GM19438 (cell line): Measurements from ENCODE around the gene MAL.

Source experiments
- ATAC-seq: cut with Tn5 transposase; IDR thresholded peaks from one replicate; pipeline ENCODE4 v1.9.1; 2021; ENCODE audit warnings: low read depth; ENCODE audit not compliant: unreplicated experiment

MAL gene

DNA sequence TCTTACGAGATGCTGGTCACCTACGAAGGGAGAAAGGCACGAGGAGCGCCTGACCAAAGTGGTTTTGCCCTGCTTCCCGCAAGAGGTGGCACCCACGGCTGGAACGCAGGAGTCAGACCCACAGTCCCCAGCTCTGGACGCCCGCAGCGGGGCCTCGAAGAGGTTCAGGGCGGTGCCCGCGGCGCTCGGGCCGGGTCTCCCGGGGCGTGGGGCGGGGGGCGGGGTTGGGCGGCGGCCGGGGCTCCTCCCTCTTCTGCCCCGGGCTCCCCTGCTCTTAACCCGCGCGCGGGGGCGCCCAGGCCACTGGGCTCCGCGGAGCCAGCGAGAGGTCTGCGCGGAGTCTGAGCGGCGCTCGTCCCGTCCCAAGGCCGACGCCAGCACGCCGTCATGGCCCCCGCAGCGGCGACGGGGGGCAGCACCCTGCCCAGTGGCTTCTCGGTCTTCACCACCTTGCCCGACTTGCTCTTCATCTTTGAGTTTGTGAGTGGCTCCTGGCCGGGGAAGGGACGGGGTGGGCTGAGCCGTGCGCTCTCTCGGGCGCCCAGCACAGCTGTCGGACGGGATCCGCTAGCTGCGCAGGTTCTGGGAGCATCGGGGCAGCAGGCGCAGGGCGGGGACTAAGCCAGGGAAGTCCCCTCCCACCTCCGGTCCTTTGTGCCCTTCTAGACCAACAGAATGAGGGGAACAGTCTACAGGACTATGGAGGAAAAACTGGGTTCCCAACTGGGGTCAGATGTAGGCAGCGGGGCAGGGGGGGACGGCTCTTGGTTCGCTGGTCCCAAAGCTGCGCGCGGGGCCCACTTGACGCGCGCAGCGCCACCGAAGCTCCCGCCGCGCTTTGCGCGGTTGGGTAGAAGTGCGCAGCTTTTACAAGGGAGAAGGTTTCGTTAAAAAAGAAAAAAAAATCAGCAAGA lies at the start of gene MAL:
Gene MAL, plus strand, starts transcription at position 303 of the 914 bp plus-strand sequence. Its CDS starts 85 bp downstream, at position 388.
- peak; percentile 51 for ATAC-seq

GRCh38 chr2:94977826-94978225 lies 47.7 kb upstream of the MAL start:
- no peak for ATAC-seq

GRCh38 chr2:94978917-94979316 lies 46.6 kb upstream of the MAL start:
- no peak for ATAC-seq

- no peak for ATAC-seq
These were observed 45.8 kb upstream of the MAL start for GRCh38 chr2:94979406-94980375.

- ATAC-seq: no peak
These were observed 45.1 kb upstream of the MAL start for GRCh38 chr2:94980406-94980805.

DNA sequence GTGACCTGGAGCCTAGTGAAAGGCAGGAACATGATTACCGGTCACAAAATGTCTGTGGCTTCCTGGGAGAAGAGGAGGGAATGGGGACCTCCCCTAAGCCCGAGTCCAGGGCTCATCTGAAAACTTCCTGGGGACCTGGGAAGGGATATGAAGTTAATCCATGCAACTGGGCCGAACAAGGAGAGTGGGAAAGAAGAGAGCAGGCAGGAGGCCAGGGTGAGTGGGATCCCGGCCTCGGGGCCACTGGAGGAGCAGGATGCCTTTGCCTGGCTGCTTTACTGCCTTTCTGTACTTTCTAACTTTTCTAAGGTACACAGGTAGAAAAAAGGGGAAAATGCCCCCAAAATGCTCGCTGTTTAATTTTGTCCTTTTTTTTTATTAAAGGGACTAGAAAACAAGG lies 43.4 kb upstream of the MAL start:
- ATAC-seq: no peak

DNA sequence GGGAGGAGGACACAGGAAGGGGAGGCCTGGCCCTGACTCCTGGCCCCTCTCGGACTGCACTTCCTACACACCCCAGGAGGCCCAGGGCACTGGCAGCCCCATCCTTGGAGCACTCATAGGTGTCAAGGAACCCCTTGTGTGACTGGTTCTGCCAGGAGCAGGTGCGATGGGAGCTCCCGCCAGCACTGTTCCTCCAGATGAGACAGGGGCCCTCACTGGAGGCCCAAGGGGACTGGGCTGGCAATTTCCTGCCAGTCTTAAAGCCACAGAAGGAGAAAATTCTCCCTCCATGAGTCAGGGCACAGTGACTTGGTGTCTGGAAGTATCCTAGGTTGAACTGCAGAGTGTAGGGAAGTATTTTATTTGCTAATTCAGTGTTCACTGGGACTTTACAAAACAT lies 42.8 kb upstream of the MAL start:
- no peak for ATAC-seq

GRCh38 chr2:94984964-94985575 lies 40.4 kb upstream of the MAL start:
- ATAC-seq: no peak

DNA sequence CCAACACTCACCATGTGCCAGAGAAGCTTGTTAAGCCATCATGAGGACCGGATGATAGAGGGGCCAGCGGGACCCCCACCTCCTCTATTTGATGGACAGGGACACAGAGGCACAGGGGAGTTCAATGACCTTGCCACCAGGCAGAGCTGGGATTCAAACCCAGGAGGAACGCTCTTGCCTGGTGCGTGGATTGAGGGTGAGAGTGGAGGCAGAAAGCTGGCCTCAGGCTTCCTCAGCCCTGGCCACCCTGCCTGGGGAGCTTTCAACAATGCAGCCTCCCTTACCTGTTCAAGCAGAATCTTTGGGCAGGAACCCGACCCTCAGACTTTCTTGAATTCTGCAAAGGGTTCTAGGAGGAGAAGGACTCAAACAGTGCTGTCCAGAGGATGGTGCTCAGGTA lies 39.9 kb upstream of the MAL start:
- ATAC-seq: no peak

GRCh38 chr2:94986392-94986963 lies 39.0 kb upstream of the MAL start:
- peak; percentile 84 for ATAC-seq

DNA sequence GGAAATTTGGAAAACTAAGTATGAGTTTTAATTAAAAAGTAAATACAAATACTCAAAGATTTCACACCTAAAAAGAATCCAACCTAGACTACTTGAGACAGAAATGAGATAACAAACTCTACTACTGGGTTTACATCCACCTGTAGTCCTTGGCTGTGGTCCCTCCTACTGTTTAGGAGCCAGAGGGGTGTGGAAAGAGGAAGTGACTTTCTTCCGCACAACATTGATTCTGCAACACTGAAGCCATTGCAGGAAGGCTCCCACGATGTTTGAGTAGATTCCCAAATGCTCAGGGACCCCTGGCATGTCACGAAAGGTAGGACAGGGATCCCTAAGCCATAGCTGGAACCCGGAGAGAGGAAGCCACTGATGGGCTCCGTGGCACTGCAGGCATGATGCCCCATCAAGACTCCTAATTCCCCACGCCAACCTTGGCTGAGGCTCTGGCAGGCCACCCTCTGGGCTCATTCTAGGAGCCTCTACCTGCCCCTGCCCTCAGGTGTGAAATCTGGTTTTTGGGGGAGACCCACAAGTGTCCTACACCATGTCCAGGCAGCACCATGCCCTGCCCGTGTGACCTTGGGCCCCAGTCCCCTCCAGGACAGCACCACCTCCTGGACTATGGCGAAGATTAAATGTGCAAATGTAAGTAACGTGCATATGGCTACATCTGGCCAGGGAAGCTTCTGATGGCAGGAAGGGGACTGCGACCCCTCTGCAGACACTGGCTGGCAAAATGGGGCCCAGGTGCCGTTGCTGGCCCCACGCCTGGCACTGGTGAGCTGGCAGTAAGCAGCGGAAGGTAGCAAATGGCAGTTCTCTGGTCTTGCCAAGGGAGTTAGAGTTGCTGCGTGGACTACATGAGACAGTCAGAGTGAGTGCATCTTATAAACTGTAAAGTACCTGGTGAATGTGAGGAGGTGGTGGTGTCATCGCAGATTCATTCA lies 38.2 kb upstream of the MAL start:
- ATAC-seq: no peak

DNA sequence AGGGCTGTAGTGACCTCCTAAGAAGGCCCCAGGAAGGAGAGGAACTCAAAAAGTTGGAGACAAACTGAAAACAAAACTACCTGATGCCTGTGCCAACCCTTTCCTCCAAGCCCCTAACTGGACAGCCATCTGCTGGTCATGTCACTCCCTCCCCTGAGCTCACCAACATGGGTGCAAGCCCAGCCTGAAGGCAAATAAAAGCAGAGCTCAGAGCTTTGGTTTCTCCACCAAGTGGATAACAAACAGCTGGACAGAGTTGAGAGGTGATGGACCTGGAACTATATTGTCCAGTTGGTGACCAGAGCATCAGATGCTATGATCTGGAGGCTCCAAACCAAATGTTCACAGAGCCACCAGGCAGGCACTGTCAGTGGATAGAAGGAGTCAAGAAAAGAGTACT lies 34.6 kb upstream of the MAL start:
- ATAC-seq: no peak

GRCh38 chr2:94992360-94992759 lies 33.1 kb upstream of the MAL start:
- no peak for ATAC-seq

GRCh38 chr2:94993176-94994062 lies 32.1 kb upstream of the MAL start:
- ATAC-seq: no peak

DNA sequence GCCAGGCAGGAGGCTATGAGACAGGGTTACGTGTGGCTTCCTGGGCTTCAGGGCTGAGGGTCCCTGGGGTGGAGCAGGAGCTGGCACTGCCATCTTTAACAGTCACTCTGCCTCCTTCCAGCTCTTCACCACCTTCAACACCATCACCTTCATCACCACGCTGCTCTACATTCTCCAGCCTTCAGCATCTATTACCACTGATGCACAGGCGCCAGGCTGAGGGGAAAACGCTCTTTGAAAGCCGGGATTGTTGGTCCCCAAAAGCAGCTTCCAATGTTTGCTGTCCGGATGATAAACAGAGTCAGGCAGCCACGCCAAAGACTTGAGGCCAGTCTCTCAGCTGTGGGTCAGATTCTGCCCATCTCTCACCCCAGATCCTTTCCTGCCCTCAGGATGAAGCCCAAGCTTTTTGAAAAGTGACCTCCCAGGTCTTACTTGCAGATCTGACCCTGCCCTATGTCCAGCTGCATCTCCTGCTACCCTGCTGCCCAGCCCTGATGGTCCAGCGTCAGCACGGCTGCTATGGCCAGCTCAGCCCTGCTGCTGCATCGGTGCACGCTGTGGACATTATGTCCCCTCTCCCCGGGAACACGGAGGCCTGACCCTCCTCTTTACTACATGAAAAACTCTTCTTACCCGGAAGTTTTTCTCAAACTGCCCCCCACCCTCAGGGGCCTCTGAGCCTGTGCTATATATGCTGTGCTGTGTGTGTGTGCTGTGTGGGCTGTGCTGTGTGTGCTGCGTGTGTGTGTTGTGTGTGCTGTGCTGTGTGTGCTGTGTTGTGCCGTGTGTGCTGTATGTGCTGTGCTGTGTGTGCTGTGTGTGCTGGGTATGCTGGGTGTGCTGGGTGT lies 31.2 kb upstream of the MAL start:
- ATAC-seq: no peak

- no peak for ATAC-seq
These were observed 30.5 kb upstream of the MAL start for GRCh38 chr2:94994914-94995552.
